PC-9 (cell line): Measurements from ENCODE around the gene USP8. TPM values are rescaled to one million over a fixed set of nuclear protein-coding genes. Genes with fewer than 3 reads are reported as not detected.
"Not testable (repeated sequence)": the region's sequence is repeated elsewhere in the genome, so short reads cannot be mapped to it uniquely, and the experiment has no call there.

Source experiments
- BruUV-seq: library from RNA; stranded (reverse); fragments of 400-500 nt; replicated peaks from 2 replicates; lab custom pipeline; 2021; lab: Mats Ljungman, UMichigan
- CTCF ChIA-PET: fragments of 300-600 bp; sonication (Branson Sonifier 250); formaldehyde crosslinking; loops from one replicate; lab custom pipeline; 2022; ENCODE audit warnings: antibody characterized with exemption; lab: Charles Lee
- POLR2A ChIA-PET: fragments of 300-600 bp; sonication (Branson Sonifier 250); formaldehyde crosslinking; loops from one replicate; lab custom pipeline; 2022; ENCODE audit warnings: antibody characterized with exemption; ENCODE audit not compliant: unreplicated experiment; lab: Charles Lee
- DNase-seq, 2 experiments: peaks; one replicate each; pipeline versions ENCODE4 v3.0.0 to v3.0.0-alpha.2; 2015 to 2022; ENCODE audit warnings: mixed read lengths in 1 of 2
- H2AFZ ChIP-seq: fragments of 200-600 bp; sonication (generic); 2 replicates; pipeline ENCODE4 v1.8.1; 2017; ENCODE audit warnings: antibody characterized with exemption
- H3F3A ChIP-seq: fragments of 200-600 bp; sonication (generic); 2 replicates; pipeline ENCODE4 v1.8.1; 2017; ENCODE audit warnings: antibody characterized with exemption, mild to moderate bottlenecking, low read depth; ENCODE audit not compliant: insufficient read depth
- H3K27ac ChIP-seq: fragments of 200-600 bp; sonication (generic); 2 replicates; pipeline ENCODE4 v1.6.1; 2016; ENCODE audit warnings: mixed run types
- H3K27me3 ChIP-seq: fragments of 200-600 bp; sonication (generic); 2 replicates; pipeline ENCODE4 v1.6.1; 2016; ENCODE audit warnings: low read depth, mixed run types; ENCODE audit not compliant: insufficient read depth
- H3K36me3 ChIP-seq: fragments of 200-600 bp; sonication (generic); 2 replicates; pipeline ENCODE4 v1.6.1; 2016; ENCODE audit warnings: low read depth, mixed run types
- H3K4me1 ChIP-seq: fragments of 200-600 bp; sonication (generic); replicated peaks from 2 replicates; pipeline ENCODE4 v1.6.1; 2016; ENCODE audit warnings: mixed run types; ENCODE audit not compliant: insufficient read depth
- H3K4me2 ChIP-seq: fragments of 200-600 bp; sonication (generic); 2 replicates; pipeline ENCODE4 v1.6.1; 2017; ENCODE audit warnings: mixed run types
- H3K4me3 ChIP-seq: fragments of 200-600 bp; sonication (generic); 2 replicates; pipeline ENCODE4 v1.6.1; 2016; ENCODE audit warnings: mixed run types
- H3K79me2 ChIP-seq: fragments of 200-600 bp; sonication (generic); 2 replicates; pipeline ENCODE4 v1.6.1; 2017; ENCODE audit warnings: low read depth, mixed run types
- H3K9me2 ChIP-seq: fragments of 200-600 bp; sonication (generic); 2 replicates; pipeline ENCODE4 v1.8.1; 2017; ENCODE audit warnings: mild to moderate bottlenecking; ENCODE audit not compliant: insufficient read depth
- H3K9me3 ChIP-seq: fragments of 200-600 bp; sonication (generic); 2 replicates; pipeline ENCODE4 v1.8.1; 2016; ENCODE audit warnings: low read depth; ENCODE audit not compliant: insufficient read depth
- H4K20me1 ChIP-seq: fragments of 200-600 bp; sonication (generic); 2 replicates; pipeline ENCODE4 v1.8.1; 2017; ENCODE audit not compliant: insufficient read depth
- EZH2 ChIP-seq: fragments of 200-600 bp; sonication (generic); IDR thresholded peaks from 2 replicates; pipeline ENCODE4 v1.8.0; 2017; ENCODE audit warnings: antibody characterized with exemption, low read depth
- intact Hi-C: fragments of 100-400 bp; cut with micrococcal nuclease; formaldehyde crosslinking; loops from one replicate; pipeline ENCODE4 v1.10.0; 2022; ENCODE audit not compliant: unreplicated experiment
- total RNA-seq: library from RNA; stranded (reverse); gene quantifications from 2 replicates; pipeline ENCODE4 v1.2.3, GENCODE V29; 2021
- TF ChIP-seq, protein P1 (sequence below): fragments of 200-600 bp; sonication (generic); conservative IDR thresholded peaks from 2 replicates; pipeline ENCODE4 v1.6.1; 2017; ENCODE audit warnings: mixed run types, antibody characterized with exemption, mild to moderate bottlenecking, moderate library complexity

USP8 gene
- total RNA-seq, 1 experiment from 2014 or later, result 70.7 TPM

DNA sequence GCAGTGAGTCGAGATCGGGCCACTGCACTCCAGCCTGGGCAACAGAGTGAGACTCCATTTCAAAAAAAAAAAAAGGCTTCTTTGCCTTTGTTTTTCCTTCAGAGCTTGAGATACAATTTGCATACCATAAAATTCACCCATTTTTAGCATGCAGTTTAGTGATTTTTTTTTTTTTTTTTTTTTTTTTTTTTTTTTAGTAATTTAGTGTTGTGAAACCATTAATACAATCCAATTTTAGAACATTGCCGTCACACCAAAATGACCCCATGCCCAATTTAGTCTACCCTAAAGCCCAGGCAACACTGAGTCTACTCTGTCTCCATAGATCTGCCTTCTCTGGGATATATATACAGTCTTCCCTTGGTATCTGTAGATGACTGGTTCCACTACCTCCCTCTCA is 61.2 kb downstream of the USP8 start:
- Histone ChIP-seq H3K9me3 (no peaks in the 10 kb centered on the region), H3K36me3 (no peaks in the 10 kb centered on the region), H3K4me1 (no peaks in the 10 kb centered on the region), H3K79me2 (no peaks in the 10 kb centered on the region), H2AFZ (no peak overlapping the region), H4K20me1 (no peaks in the 10 kb centered on the region), H3K9me2 (no peaks in the 10 kb centered on the region), H3F3A (no peaks in the 10 kb centered on the region), H3K27me3 (no peaks in the 10 kb centered on the region), H3K27ac (no peak overlapping the region), H3K4me2 (no peak overlapping the region), H3K4me3 (no peak overlapping the region)
- POLR2A ChIA-PET, result no interaction called here
- CTCF ChIA-PET, result no interaction called here
- no peak for DNase-seq
- intact Hi-C loops, result no loop called here
- no TSS peak for BruUV-seq
- TF ChIP-seq, protein P1, sequence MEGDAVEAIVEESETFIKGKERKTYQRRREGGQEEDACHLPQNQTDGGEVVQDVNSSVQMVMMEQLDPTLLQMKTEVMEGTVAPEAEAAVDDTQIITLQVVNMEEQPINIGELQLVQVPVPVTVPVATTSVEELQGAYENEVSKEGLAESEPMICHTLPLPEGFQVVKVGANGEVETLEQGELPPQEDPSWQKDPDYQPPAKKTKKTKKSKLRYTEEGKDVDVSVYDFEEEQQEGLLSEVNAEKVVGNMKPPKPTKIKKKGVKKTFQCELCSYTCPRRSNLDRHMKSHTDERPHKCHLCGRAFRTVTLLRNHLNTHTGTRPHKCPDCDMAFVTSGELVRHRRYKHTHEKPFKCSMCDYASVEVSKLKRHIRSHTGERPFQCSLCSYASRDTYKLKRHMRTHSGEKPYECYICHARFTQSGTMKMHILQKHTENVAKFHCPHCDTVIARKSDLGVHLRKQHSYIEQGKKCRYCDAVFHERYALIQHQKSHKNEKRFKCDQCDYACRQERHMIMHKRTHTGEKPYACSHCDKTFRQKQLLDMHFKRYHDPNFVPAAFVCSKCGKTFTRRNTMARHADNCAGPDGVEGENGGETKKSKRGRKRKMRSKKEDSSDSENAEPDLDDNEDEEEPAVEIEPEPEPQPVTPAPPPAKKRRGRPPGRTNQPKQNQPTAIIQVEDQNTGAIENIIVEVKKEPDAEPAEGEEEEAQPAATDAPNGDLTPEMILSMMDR, result no peak
- no peak for TF ChIP-seq EZH2

DNA sequence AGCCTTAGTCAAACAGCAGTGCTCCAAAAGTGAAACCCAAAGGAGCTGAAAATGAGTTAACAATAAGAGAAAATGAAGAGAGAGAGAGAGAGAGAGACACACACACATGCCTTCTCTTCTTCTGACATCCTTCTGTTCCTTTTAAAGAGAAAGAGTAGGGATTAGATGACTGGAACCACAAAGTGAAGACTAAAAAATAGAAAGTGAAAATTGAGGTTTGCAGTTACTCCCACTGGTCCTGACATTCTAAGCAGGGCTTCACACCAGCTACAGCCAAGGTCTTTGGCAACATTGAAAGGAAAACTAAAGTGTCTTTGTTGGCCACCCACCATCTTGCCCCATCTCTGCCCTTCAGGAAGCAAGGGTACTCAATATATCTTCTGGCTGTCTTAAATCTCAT is 63.1 kb downstream of the USP8 start:
- DNase-seq, result no peak
- Histone ChIP-seq H4K20me1 (no peaks in the 10 kb centered on the region; the same call in 1 of the 2 replicates), H3K4me2 (no peak overlapping the region), H3K9me2 (no peaks in the 10 kb centered on the region), H3K9me3 (no peaks in the 10 kb centered on the region), H3K36me3 (0 out of 2 replicates have a peak, but pooled peaks cover 5% of the 10 kb centered on the region), H3K27me3 (no peaks in the 10 kb centered on the region), H3K4me1 (no peaks in the 10 kb centered on the region), H2AFZ (no peak overlapping the region), H3K27ac (no peak overlapping the region), H3K4me3 (no peak overlapping the region), H3K79me2 (no peaks in the 10 kb centered on the region), H3F3A (no peaks in the 10 kb centered on the region)
- ChIA-PET CTCF (no interaction called here), POLR2A (no interaction called here)
- intact Hi-C loops, result no loop called here
- no TSS peak for BruUV-seq
- TF ChIP-seq EZH2, result no peak
- TF ChIP-seq, protein P1, result no peak

DNA sequence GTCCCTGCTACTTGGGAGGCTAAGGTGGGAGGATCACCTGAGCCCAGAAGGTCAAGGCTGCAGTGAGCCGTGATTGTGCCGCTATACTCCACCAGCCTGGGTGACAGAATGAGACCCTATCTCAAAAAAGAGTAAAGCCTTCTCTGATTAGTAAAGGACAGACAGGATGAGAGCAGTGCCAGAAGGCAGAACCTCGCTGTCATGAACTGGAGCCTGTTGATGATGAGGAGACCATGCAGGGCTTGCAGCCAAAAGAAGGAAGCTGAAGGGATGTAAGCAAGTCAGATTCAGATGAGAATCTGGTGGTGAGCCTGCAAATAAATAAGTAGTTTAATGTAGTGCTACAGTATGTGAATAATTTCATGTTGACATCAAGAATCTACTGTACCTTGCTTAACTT is 69.4 kb downstream of the USP8 start:
- intact Hi-C loops, result no loop called here

DNA sequence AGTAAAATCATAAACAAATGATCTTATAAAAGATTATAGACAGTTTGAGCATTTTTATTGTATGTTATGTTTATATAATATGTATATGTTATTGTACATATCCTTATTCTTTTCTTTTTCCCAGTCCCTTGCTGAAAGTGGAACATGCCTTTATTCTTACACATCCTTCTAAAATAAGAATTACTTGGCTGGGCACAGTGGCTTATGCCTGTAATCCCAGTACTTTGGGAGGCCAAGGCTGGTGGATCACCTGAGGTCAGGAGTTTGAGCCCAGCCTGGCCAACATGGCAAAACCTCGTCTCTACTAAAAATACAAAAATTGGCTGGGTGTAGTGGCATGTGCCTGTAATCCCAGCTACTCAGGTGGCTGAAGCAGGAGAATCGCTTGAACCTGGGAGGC is 70.3 kb downstream of the USP8 start:
- H3K27me3 ChIP-seq, BruUV-seq, H3F3A ChIP-seq, intact Hi-C loops, H3K4me3 ChIP-seq, POLR2A ChIA-PET, H3K27ac ChIP-seq, H4K20me1 ChIP-seq, H2AFZ ChIP-seq, H3K9me2 ChIP-seq, CTCF ChIA-PET, H3K4me1 ChIP-seq, DNase-seq, H3K4me2 ChIP-seq, H3K9me3 ChIP-seq, H3K79me2 ChIP-seq: not testable (repeated sequence)
- H3K36me3 ChIP-seq, result peaks cover 25% of the 10 kb centered on the region

More for the DNA sequence above, 69.4 kb downstream of the USP8 start:
- DNase-seq, result no peak
- ChIA-PET POLR2A (no interaction called here), CTCF (no interaction called here)
- H3K27ac ChIP-seq, result no peak overlapping the region
- no peak overlapping the region for H3K4me2 ChIP-seq
- BruUV-seq, result no TSS peak
- H3F3A ChIP-seq, result no peaks in the 10 kb centered on the region
- H3K36me3 ChIP-seq, result peaks cover 21% of the 10 kb centered on the region
- TF ChIP-seq EZH2, result no peak
- TF ChIP-seq, protein P1, result no peak
- no peaks in the 10 kb centered on the region for H3K9me3 ChIP-seq
- H4K20me1 ChIP-seq, result no peaks in the 10 kb centered on the region; the same call in 1 of the 2 replicates
- H3K27me3 ChIP-seq, result no peaks in the 10 kb centered on the region
- H3K4me1 ChIP-seq, result no peaks in the 10 kb centered on the region
- no peak overlapping the region for H2AFZ ChIP-seq
- H3K79me2 ChIP-seq, result no peaks in the 10 kb centered on the region
- no peaks in the 10 kb centered on the region for H3K9me2 ChIP-seq
- H3K4me3 ChIP-seq, result no peak overlapping the region
